Omental fat pad (tissue), 4 donors: Measurements from ENCODE around the gene SOBP. TPM values are rescaled to one million over a fixed set of nuclear protein-coding genes. Genes with fewer than 3 reads are reported as not detected.
A peak's percentile ranks its signal among the peaks of the same experiment; 100 is the strongest.

Experiments
- ATAC-seq: fragments of 150-250 bp; one replicate; pipeline ENCODE4 v1.9.1; 2016; ENCODE audit warnings: mild to moderate bottlenecking, moderate library complexity; ENCODE audit not compliant: low FRiP score
- DNase-seq: peaks from one replicate; pipeline ENCODE4 v3.0.0-alpha.2; 2019; ENCODE audit warnings: low spot score
- CTCF ChIP-seq, 3 donors: fragments of 450-650 bp; IDR thresholded peaks; one replicate each; pipeline ENCODE4 v1.5.1; 2016 to 2017; ENCODE audit warnings: antibody characterized with exemption in 3 of 3, mild to moderate bottlenecking in 3 of 3, moderate library complexity in 2 of 3
- total RNA-seq, 4 donors: library from RNA; depleted of rRNA; stranded (reverse); fragments of >200 nt; gene quantifications; one replicate each; pipeline ENCODE4 v1.1.0, GENCODE V29; 2016

SOBP gene
- total RNA-seq, 4 donors from 2014 or later = 1.9 to 9.6 (median 4.0) TPM

DNA sequence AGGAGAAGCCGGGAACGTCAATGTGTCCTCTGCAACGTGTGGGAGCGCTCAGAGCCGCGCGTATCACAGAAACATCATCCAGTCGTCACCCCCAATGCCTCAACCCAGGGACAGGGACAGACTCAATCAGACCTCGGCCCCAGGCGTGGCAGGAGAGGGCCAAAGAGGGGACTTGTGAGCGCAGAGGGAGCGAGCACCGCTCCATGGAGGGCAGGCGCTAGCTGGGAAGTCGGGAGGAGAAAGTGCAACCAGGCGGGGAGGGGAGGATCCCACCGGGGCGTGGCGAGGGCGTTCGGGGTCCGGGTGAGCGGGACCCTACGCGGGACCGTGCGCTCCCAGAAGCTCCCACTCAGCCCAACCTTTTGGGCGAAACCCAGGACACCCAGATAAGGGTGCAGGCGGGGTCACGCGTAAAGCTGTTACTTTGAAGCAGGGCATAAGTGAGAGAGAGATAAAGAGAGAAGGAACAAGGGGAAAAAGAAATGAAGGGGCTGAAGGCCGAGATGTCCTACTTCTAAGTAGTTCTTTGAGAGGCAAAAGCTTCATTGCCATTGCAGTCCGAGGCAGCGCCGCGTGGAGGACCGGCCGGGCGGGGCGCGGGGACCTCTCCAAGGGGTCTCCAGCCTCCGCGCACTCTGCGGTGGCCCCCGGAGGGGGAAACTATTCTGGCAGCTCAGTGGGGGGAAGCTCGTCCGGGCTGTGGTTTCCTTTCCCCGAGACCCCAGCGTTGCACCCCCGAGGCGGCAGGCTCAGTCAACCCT, 862 bp upstream of the SOBP start:
- DNase-seq (no peak), ATAC-seq (peak; percentile 25)
- TF ChIP-seq CTCF (IDR thresholded peaks at IDR 0.05) = no peak

DNA sequence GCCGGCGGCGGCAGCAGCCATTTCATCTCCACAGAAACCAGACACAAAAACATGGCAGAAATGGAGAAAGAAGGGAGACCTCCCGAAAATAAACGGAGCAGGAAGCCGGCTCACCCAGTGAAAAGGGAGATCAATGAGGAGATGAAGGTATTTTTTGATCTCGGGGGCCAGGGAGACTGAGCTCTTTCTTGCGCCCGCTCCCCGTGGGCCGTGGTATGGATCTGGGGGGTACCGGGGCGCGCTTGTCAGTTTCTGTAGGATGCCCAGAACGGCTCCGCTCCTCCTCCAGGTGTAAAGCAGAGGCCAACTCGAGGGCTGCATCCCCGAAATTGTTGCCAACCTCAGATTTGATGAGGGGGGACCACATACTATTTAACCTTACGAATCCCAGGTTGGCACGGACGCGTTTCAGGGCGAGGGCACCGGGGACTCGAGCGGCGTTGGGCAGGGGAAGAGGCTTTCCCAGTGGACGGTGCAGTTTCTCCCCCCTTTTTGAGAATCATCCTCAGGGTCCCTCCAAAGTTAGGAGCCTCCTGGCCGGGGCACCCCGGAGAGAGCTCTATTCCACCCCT, 735 bp downstream of the SOBP start:
- TF ChIP-seq CTCF (IDR thresholded peaks at IDR 0.05) = no peak
- DNase-seq (no peak), ATAC-seq (no peak)

DNA sequence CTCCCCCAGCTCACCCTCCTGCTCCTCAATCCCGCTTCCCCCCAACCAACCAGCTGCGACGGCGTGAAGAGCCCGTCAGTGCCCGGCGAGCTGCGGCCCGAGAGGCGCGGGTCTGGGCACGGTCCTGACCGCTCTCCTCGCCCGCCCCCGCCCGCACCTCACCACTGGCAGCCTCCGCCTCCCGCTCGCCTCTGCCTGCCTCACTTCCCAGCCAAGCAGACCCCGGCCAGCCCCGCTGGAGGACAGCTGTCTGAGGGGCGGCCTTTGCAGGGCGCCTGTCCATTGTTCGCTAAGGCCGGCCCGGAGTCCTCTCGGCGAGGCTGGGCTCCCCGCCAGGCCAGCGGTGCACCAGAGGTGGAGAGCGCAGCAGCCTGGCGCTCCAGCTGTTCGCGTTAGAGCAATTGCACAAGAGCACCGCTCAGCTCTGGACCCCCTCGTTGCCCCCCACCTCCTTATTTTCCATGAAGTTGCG, 1.3 kb downstream of the SOBP start:
- ATAC-seq (no peak), DNase-seq (no peak)
- no peak for TF ChIP-seq CTCF (IDR thresholded peaks at IDR 0.05)

DNA sequence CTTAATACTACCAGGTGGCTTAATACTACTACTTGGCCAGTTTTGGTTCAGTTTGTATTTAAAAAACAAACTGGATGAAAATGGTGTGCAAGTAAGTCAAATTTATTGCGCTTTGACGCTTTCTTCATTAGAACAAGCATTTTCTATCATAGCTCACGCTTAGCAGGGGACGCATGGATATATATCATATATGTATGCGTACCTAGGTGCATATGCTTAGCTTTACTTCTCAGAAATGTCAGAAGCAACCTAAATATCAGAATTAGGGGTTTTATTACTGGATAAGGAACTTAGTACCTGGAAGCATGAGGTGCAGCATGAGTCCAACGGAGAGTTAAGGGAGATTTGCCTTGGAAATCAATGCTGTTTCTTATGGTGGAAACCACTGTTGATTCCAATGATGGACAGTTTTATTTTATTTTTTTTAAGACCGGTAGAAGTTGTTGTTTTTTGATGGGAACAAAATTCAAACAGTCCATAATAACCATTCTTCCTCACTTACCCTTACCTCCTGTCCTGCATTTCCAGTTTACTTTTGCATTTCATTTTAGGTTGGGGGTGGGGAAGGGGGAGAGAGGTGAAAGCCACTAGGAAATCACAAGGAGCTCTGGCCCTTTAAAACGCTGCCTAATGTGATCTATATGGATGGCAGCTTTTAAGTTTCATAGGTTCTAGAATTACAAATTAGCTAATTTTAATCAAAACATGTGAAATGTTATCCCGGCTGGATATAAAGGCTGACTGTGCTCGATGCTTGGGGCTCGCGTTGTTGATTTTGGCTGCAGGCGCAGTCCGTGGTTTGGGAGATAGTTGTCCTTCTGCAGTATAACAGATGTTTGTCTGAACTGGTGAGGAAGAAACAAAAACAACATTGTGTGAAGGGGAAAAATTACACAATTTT, 2.1 kb downstream of the SOBP start:
- TF ChIP-seq CTCF (IDR thresholded peaks at IDR 0.05) = no peak
- ATAC-seq = no peak
- DNase-seq = no peak

DNA sequence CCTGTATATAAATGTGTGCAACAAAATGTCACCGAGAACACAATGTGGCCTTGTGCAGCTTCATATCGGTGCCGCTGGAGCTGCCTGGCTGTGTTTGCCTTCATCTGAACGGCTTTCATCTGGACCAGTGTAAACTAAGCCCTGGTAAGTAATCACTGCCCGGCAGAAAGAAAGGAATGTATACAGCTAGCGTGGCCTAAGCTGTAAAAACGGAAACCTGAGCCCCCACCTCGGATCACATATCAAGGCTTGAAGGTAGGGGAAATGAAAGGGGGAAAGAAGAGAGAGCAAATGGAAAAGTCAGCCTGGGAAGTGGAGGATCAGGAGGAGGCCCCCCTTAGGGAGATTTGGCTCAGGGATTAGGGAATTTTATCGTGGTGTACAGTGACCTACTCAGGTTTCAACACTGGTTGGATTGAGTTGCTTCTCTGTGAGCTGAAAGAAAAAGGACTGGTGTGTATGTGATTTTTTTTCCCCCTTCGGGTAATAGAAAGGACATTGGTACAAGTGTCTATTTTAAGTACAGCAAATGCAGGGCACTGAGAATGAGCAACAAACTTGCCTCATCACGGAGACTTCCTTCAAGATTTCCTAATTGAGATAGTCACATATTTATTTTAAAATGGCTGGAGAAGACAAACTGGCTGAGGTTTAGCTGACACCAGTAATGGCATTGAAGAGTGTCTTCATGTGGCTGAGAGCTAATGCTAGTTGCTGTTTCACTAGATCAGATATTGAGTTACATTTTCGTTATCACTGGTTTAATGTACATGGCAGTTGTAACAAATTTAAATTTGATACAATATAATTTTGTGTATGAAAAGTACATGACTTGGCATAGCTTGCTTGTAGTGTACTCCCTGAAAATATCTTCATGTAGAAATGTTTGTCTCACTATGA, 3.5 kb downstream of the SOBP start:
- TF ChIP-seq CTCF (IDR thresholded peaks at IDR 0.05) = no peak
- no peak for DNase-seq
- ATAC-seq = no peak

DNA sequence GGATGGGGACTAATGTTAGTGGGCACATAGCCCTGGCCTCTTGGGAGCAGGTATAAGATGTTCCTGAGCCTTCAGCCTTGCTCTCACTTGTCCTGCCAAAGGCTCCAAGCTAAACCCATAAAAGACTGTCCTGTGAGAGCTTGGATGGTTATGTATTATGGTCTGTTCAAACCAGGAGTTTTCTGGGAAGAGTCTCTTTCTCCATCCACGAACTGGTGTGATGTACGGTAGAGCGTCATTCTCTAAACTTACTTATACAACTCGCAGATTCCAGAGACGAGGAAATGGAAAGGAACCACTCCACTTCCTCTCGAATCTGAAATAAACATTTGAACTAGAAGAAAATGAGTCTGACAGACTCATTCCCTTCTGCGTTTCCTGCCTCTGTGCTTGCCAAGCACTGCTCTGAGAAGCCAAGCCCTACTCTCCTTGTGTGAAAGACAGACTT, 5.3 kb downstream of the SOBP start:
- no peak for TF ChIP-seq CTCF (IDR thresholded peaks at IDR 0.05)
- DNase-seq (no peak), ATAC-seq (no peak)
